DND-41 (cell line): ENCODE results near the gene TYW5.

Experiments used
- ATAC-seq: fragments of 200-7000 bp; cut with Tn5 transposase; 3 replicates; pipeline ENCODE4 v1.9.1; 2021; ENCODE audit warnings: low read depth; ENCODE audit not compliant: insufficient read depth
- DNase-seq: peaks from one replicate; pipeline ENCODE4 v3.0.0-alpha.2; 2020
- H2AFZ ChIP-seq: 2 replicates; pipeline ENCODE4 v1.6.0; 2012; ENCODE audit warnings: low read depth, low read length
- H3K27ac ChIP-seq: 2 replicates; pipeline ENCODE4 v1.5.1; 2012; ENCODE audit warnings: low read length, inconsistent platforms
- H3K27me3 ChIP-seq: fragments of 200-600 bp; sonication (generic); 2 replicates; pipeline ENCODE4 v1.6.0; 2012; ENCODE audit warnings: low read length, mild to moderate bottlenecking, inconsistent platforms; ENCODE audit not compliant: insufficient read depth, poor library complexity
- H3K36me3 ChIP-seq: 2 replicates; pipeline ENCODE4 v1.5.1; 2012; ENCODE audit warnings: low read length, inconsistent platforms; ENCODE audit not compliant: insufficient read depth
- H3K4me1 ChIP-seq: 2 replicates; pipeline ENCODE4 v1.5.1; 2012; ENCODE audit warnings: mild to moderate bottlenecking, low read length; ENCODE audit not compliant: insufficient read depth
- H3K4me2 ChIP-seq: 2 replicates; pipeline ENCODE4 v1.6.0; 2012; ENCODE audit warnings: mild to moderate bottlenecking, moderate library complexity, low read length, inconsistent platforms; ENCODE audit not compliant: insufficient read depth
- H3K4me3 ChIP-seq, 2 experiments: fragments of 200-600 bp in 1 of 2; shearing (Covaris generic) in 1 of 2; 2 replicates each; pipeline ENCODE4 v1.5.1; 2012 to 2016; ENCODE audit warnings: inconsistent platforms in 2 of 2, low read length in 2 of 2, mild to moderate bottlenecking in 2 of 2, low read depth in 1 of 2, moderate library complexity in 1 of 2
- H3K79me2 ChIP-seq: 2 replicates; pipeline ENCODE4 v1.6.0; 2012; ENCODE audit warnings: low read length, inconsistent platforms; ENCODE audit not compliant: insufficient read depth
- H3K9ac ChIP-seq: 2 replicates; pipeline ENCODE4 v1.6.0; 2012; ENCODE audit warnings: low read depth, mild to moderate bottlenecking, inconsistent platforms, low read length, moderate library complexity
- H3K9me3 ChIP-seq: 2 replicates; pipeline ENCODE4 v1.5.1; 2012; ENCODE audit warnings: low read length, moderate library complexity, mild to moderate bottlenecking, inconsistent platforms; ENCODE audit not compliant: insufficient read depth, severe bottlenecking
- H4K20me1 ChIP-seq: 2 replicates; pipeline ENCODE4 v1.6.0; 2012; ENCODE audit warnings: low read length; ENCODE audit not compliant: insufficient read depth
- EZH2 ChIP-seq: IDR thresholded peaks from 3 replicates; pipeline ENCODE4 v1.6.1; 2012; ENCODE audit warnings: borderline replicate concordance, low read depth, mild to moderate bottlenecking, moderate library complexity, low read length, inconsistent platforms; ENCODE audit not compliant: severe bottlenecking
- TF ChIP-seq, protein P1 (sequence below): IDR thresholded peaks from 2 replicates; pipeline ENCODE4 v1.5.1; 2012; ENCODE audit warnings: borderline replicate concordance, low read length, moderate library complexity, mild to moderate bottlenecking; ENCODE audit not compliant: poor library complexity, severe bottlenecking; ENCODE audit errors: extremely low read depth

The TYW5 gene

DNA sequence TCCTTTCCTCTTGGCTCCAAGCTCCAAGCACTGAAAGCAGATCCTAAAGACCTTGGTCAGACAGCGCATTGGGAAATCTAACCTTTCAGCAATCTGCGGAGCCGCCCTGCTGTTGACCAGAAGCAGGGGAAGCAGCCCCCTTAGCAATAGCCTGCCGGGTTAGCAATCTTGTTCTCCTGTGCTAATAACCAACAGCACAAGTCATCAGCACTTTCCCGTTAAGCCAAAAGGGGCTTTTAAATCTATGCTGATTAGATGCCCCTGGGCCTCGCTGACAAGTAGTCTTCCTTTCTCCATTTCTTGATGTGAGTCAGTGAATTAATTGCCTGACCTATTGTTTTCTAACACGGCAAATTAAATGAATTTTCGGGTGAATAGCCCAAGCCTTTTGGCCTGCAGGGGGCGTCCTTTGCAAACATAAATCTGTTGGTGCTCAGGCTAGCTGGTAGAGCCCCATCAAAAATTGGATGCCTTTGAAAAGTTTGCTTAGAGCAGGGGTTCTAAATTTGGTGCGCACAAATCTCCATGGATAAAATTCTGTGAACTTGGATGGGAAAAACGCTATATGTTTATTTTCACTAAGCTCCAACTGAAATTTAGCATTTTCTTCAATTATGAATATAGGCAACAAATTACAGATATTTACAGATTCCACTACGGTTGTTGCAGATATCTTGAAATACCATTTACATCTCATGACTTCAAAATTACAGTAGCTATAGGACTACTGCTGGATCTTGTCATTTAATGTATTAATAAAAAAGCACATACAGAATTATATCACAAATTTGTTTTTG lies 24.7 kb upstream of the TYW5 start:
- Histone ChIP-seq H3K9ac (no peak overlapping the region), H2AFZ (no peak overlapping the region), H3K4me3 (no peak overlapping the region), H3K27me3 (no peaks in the 10 kb centered on the region), H3K4me2 (no peak overlapping the region), H3K79me2 (no peaks in the 10 kb centered on the region), H3K9me3 (no peaks in the 10 kb centered on the region), H4K20me1 (no peaks in the 10 kb centered on the region), H3K4me1 (no peaks in the 10 kb centered on the region), H3K36me3 (no peaks in the 10 kb centered on the region), H3K27ac (no peak overlapping the region)
- peak; percentile 80; the same call in 2 of the 3 replicates for ATAC-seq
- DNase-seq, result peak; percentile 71
- TF ChIP-seq EZH2, result no peak
- TF ChIP-seq, protein P1, sequence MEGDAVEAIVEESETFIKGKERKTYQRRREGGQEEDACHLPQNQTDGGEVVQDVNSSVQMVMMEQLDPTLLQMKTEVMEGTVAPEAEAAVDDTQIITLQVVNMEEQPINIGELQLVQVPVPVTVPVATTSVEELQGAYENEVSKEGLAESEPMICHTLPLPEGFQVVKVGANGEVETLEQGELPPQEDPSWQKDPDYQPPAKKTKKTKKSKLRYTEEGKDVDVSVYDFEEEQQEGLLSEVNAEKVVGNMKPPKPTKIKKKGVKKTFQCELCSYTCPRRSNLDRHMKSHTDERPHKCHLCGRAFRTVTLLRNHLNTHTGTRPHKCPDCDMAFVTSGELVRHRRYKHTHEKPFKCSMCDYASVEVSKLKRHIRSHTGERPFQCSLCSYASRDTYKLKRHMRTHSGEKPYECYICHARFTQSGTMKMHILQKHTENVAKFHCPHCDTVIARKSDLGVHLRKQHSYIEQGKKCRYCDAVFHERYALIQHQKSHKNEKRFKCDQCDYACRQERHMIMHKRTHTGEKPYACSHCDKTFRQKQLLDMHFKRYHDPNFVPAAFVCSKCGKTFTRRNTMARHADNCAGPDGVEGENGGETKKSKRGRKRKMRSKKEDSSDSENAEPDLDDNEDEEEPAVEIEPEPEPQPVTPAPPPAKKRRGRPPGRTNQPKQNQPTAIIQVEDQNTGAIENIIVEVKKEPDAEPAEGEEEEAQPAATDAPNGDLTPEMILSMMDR, result peak; percentile 88

DNA sequence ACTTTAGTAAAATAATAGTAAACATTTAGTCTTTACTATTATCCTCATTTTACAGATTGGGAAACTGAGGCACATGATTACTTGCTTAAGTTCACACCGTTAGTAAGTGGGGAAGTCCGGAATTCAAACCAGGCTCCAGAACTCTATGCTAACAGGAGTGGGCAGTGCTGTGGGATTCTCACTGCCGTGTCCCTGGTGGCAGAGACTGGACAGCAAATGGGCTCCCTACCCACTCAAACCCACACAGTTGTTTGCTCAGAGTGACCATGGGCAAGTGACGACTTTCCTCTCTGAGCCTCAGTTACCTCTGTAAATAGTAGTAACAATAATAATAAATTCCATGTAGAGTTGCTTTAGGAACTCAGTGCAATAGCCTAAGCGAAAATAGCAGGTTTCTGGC lies 24.1 kb upstream of the TYW5 start:
- no peaks in the 10 kb centered on the region for H3K36me3 ChIP-seq
- no peak overlapping the region for H3K9ac ChIP-seq
- H3K4me3 ChIP-seq, result no peak overlapping the region
- H3K4me1 ChIP-seq, result no peaks in the 10 kb centered on the region
- no peak for DNase-seq
- no peaks in the 10 kb centered on the region for H3K9me3 ChIP-seq
- no peak for TF ChIP-seq EZH2
- TF ChIP-seq, protein P1, result no peak
- H3K27ac ChIP-seq, result no peak overlapping the region
- H3K27me3 ChIP-seq, result no peaks in the 10 kb centered on the region
- no peak overlapping the region for H3K4me2 ChIP-seq
- no peak overlapping the region for H2AFZ ChIP-seq
- ATAC-seq, result no peak
- H3K79me2 ChIP-seq, result no peaks in the 10 kb centered on the region
- H4K20me1 ChIP-seq, result no peaks in the 10 kb centered on the region

DNA sequence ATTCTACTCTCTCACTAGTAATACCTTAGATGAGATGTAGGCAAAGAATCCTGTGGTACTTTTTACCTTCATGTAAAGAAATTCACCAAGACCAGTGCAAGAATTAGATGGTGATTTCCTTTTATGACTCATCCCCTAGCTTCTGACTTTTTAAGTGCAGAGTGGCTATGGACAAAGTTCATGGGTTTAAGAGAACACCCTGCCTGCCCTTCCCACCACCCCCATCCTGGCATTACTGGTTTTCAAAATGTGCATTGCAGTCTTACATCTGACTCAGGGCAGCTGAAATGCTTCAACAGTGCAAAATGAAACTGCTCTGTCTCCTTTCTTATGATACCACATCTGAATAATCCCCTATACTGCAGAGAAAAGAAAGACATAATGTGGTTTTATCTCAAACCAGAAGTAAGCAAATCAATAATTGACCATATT lies 22.7 kb upstream of the TYW5 start:
- DNase-seq (no peak), ATAC-seq (no peak)
- no peaks in the 10 kb centered on the region for H4K20me1 ChIP-seq
- H3K79me2 ChIP-seq, result no peaks in the 10 kb centered on the region
- TF ChIP-seq, protein P1, result no peak
- TF ChIP-seq EZH2, result no peak
- H2AFZ ChIP-seq, result no peak overlapping the region
- no peak overlapping the region for H3K9ac ChIP-seq
- H3K36me3 ChIP-seq, result no peaks in the 10 kb centered on the region
- H3K4me3 ChIP-seq, result no peak overlapping the region
- no peaks in the 10 kb centered on the region for H3K9me3 ChIP-seq
- H3K4me2 ChIP-seq, result no peak overlapping the region
- no peak overlapping the region for H3K27ac ChIP-seq
- no peaks in the 10 kb centered on the region for H3K27me3 ChIP-seq
- no peaks in the 10 kb centered on the region for H3K4me1 ChIP-seq
